ENCODE data around the gene MRPL24.

Gene MRPL24

DNA sequence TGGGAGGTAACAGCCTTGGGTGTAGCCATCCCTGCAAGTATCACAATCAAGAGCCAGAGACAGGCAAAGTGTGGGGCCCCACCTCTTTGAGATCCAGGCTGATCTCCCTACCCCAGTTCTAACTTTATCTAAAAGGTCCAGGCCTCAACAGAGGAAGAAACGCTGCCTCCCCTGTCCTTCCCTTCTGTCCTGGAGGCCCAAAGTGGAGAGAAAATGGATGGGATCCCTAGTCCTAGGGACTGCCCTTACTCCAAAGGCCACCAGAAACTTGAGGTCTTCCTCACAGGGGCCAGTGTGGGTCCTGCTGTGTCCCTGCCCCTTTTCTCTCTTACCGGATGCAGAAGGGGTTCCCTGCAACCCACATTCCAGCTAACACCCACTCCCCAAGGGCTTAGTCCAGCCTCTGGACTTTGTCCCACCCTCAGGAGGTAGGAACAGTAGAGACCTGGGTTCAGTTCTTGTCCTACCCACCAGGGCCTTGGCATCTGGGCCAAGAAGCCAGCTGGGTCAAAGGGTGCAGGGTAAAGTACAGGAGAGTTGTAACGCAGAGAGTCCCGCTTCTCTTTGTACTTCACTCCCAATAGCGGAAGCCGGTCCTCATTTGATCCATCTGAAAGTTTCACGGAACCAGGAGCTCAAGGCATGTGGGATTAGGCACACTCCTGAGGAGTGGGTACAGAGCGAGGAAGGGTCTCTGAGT is 8.7 kb upstream of the MRPL24 start:
- Histone ChIP-seq H3K4me1 (ENCODE audit: control insufficient read depth, insufficient read depth, low read length) (peaks cover 11% of the 10 kb centered on the region; the same call in 1 of the 2 replicates), H3K27ac (ENCODE audit: extremely low read depth, low read depth, low read length) (peak overlapping the region; percentile 95), H3K9me3 (ENCODE audit: control insufficient read depth, insufficient read depth, low read depth, low read length) (no peaks in the 10 kb centered on the region), H3K4me3 (ENCODE audit: low read depth, low read length) (peak overlapping the region; percentile 87), H3K36me3 (ENCODE audit: control insufficient read depth in 2 of 2, insufficient read depth in 1 of 2, low read length in 2 of 2) (peaks cover 0 to 23% of the 10 kb centered on the region in 2 experiments; a peak in 1 of 3 replicates)
- ChIA-PET POLR2A (interaction anchor here (0.6 to 1.1 kb wide), 2 partner anchors 9 to 15 kb away, joined by 3 to 6 read pairs; partner anchors contain the start of gene MRPL24), CTCF (interaction anchor here (0.6 to 0.8 kb wide), 2 partner anchors 18 to 140 kb away, joined by 3 read pairs; no protein-coding TSS in a partner anchor)
- 0 out of 2 replicates have a peak, but pooled peaks have one; percentile 25 for TF ChIP-seq ZNF335 (tag by site-specific recombination; conservative IDR thresholded peaks at IDR 0.05)
- 0 out of 2 replicates have a peak, but pooled peaks have one; percentile 30 for TF ChIP-seq ZFHX2 (tag by site-specific recombination; conservative IDR thresholded peaks at IDR 0.05)
- 0 out of 2 replicates have a peak, but pooled peaks have one; percentile 28 for TF ChIP-seq ZNF341 (tag by site-specific recombination; IDR thresholded peaks at IDR 0.05; ENCODE audit: low read depth)
- 0 out of 2 replicates have a peak, but pooled peaks have one; percentile 45 for TF ChIP-seq ZFP69B (tag by site-specific recombination; IDR thresholded peaks at IDR 0.05)
- TF ChIP-seq ZNF529 (tag by site-specific recombination; IDR thresholded peaks at IDR 0.05; ENCODE audit: insufficient replicate concordance) = no peak
- TF ChIP-seq ZFP37 (tag by site-specific recombination; IDR thresholded peaks at IDR 0.05) = no peak
- TF ChIP-seq, protein P1, sequence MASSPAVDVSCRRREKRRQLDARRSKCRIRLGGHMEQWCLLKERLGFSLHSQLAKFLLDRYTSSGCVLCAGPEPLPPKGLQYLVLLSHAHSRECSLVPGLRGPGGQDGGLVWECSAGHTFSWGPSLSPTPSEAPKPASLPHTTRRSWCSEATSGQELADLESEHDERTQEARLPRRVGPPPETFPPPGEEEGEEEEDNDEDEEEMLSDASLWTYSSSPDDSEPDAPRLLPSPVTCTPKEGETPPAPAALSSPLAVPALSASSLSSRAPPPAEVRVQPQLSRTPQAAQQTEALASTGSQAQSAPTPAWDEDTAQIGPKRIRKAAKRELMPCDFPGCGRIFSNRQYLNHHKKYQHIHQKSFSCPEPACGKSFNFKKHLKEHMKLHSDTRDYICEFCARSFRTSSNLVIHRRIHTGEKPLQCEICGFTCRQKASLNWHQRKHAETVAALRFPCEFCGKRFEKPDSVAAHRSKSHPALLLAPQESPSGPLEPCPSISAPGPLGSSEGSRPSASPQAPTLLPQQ (tag by site-specific recombination; IDR thresholded peaks at IDR 0.05) = peak; percentile 17; the same call in 1 of the 2 replicates
- peak; percentile 84 for TF ChIP-seq ZBTB48 (tag by site-specific recombination; IDR thresholded peaks at IDR 0.05)
- peak; percentile 83 for TF ChIP-seq SP2 (tag by site-specific recombination; IDR thresholded peaks at IDR 0.05)
- peak; percentile 34; the same call in 1 of the 2 replicates for TF ChIP-seq SP3 (tag by site-specific recombination; IDR thresholded peaks at IDR 0.05)
- TF ChIP-seq ZBTB20 (tag by site-specific recombination; IDR thresholded peaks at IDR 0.05) = 0 out of 2 replicates have a peak, but pooled peaks have one; percentile 40

DNA sequence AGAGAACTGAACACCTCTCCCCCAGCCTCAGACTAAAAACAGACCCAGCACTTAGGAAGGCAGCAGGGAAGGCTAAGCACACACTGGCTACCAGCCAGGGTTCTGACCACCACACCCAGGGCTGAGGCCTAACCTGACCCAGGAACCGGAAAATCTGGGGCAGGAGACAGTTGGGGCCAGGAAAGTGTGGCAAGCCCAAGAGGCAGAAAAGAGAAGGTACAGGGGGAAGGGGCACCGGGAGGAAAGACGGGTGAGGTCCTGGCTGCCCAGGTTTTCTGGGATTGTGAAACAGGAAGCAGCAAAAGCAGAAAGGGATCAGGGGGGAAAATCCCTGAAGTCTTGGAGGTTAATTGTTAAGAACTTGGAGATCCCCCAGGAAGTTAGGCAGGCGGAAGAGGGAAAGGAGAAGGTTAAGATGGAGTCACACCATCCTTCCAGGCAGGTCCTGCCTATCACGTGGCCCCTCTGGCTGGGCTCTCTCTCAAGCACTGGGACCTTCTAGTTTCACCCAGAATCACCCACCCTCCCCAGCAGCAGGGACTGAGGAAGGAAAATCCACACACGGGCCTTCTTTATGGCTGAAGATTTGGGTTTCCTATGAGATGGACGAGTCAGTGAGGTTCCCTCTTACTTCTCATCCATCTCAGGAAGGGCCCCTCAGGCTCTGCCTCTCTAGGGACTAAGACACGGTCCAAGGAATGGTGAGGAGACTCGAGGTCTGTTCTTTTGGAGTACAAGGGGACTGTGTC is 8.0 kb upstream of the MRPL24 start:
- Histone ChIP-seq H3K4me3 (ENCODE audit: low read depth, low read length) (peak overlapping the region; percentile 87), H3K4me1 (ENCODE audit: control insufficient read depth, insufficient read depth, low read length) (peaks cover 11% of the 10 kb centered on the region; the same call in 1 of the 2 replicates), H3K9me3 (ENCODE audit: control insufficient read depth, insufficient read depth, low read depth, low read length) (no peaks in the 10 kb centered on the region), H3K27ac (ENCODE audit: extremely low read depth, low read depth, low read length) (peak overlapping the region; percentile 95), H3K36me3 (ENCODE audit: control insufficient read depth in 2 of 2, insufficient read depth in 1 of 2, low read length in 2 of 2) (peaks cover 0 to 28% of the 10 kb centered on the region in 2 experiments; a peak in 1 of 3 replicates)
- CTCF ChIA-PET = interaction anchor here (1.9 kb wide), 1 partner anchor 22 kb away, joined by 19 read pairs; the partner anchor contains the start of gene METTL25B
- POLR2A ChIA-PET = no interaction called here
- TF ChIP-seq RBAK (tag by site-specific recombination; IDR thresholded peaks at IDR 0.05) = no peak
- TF ChIP-seq, protein P2, sequence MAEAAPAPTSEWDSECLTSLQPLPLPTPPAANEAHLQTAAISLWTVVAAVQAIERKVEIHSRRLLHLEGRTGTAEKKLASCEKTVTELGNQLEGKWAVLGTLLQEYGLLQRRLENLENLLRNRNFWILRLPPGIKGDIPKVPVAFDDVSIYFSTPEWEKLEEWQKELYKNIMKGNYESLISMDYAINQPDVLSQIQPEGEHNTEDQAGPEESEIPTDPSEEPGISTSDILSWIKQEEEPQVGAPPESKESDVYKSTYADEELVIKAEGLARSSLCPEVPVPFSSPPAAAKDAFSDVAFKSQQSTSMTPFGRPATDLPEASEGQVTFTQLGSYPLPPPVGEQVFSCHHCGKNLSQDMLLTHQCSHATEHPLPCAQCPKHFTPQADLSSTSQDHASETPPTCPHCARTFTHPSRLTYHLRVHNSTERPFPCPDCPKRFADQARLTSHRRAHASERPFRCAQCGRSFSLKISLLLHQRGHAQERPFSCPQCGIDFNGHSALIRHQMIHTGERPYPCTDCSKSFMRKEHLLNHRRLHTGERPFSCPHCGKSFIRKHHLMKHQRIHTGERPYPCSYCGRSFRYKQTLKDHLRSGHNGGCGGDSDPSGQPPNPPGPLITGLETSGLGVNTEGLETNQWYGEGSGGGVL (tag by site-specific recombination; IDR thresholded peaks at IDR 0.05) = no peak
- TF ChIP-seq ZFP69B (tag by site-specific recombination; IDR thresholded peaks at IDR 0.05) = peak; percentile 43; the same call in 1 of the 2 replicates
- TF ChIP-seq ZNF701 (tag by site-specific recombination; IDR thresholded peaks at IDR 0.05) = 0 out of 2 replicates have a peak, but pooled peaks have one; percentile 17
- TF ChIP-seq, protein P3, sequence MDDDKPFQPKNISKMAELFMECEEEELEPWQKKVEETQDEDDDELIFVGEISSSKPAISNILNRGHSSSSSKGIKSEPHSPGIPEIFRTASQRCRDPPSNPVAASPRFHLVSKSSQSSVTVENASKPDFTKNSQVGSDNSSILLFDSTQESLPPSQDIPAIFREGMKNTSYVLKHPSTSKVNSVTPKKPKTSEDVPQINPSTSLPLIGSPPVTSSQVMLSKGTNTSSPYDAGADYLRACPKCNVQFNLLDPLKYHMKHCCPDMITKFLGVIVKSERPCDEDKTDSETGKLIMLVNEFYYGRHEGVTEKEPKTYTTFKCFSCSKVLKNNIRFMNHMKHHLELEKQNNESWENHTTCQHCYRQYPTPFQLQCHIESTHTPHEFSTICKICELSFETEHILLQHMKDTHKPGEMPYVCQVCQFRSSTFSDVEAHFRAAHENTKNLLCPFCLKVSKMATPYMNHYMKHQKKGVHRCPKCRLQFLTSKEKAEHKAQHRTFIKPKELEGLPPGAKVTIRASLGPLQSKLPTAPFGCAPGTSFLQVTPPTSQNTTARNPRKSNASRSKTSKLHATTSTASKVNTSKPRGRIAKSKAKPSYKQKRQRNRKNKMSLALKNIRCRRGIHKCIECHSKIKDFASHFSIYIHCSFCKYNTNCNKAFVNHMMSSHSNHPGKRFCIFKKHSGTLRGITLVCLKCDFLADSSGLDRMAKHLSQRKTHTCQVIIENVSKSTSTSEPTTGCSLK (tag by site-specific recombination; IDR thresholded peaks at IDR 0.05) = no peak
- peak; percentile 81 for TF ChIP-seq ZNF366 (tag by site-specific recombination; conservative IDR thresholded peaks at IDR 0.05)
- TF ChIP-seq, protein P4, sequence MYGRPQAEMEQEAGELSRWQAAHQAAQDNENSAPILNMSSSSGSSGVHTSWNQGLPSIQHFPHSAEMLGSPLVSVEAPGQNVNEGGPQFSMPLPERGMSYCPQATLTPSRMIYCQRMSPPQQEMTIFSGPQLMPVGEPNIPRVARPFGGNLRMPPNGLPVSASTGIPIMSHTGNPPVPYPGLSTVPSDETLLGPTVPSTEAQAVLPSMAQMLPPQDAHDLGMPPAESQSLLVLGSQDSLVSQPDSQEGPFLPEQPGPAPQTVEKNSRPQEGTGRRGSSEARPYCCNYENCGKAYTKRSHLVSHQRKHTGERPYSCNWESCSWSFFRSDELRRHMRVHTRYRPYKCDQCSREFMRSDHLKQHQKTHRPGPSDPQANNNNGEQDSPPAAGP (tag by site-specific recombination; IDR thresholded peaks at IDR 0.05) = no peak
- no peak for TF ChIP-seq ZNF558 (tag by site-specific recombination; IDR thresholded peaks at IDR 0.05)
- TF ChIP-seq ZNF324 (tag by site-specific recombination; IDR thresholded peaks at IDR 0.05) = no peak
- no peak for TF ChIP-seq ZNF221 (tag by site-specific recombination; IDR thresholded peaks at IDR 0.05; ENCODE audit: borderline replicate concordance)
- TF ChIP-seq ZEB2 (tag by site-specific recombination; IDR thresholded peaks at IDR 0.05) = peak; percentile 51; the same call in 1 of the 2 replicates
- no peak for TF ChIP-seq ZNF654 (tag by site-specific recombination; IDR thresholded peaks at IDR 0.05; ENCODE audit: low read depth)
- no peak for TF ChIP-seq ZNF391 (tag by site-specific recombination; IDR thresholded peaks at IDR 0.05; ENCODE audit: borderline replicate concordance, low read depth)
- no peak; the same call in 1 of the 2 replicates for TF ChIP-seq ZIC2 (tag by site-specific recombination; IDR thresholded peaks at IDR 0.05)
- TF ChIP-seq ZNF10 (tag by site-specific recombination; IDR thresholded peaks at IDR 0.05) = no peak
- TF ChIP-seq ZXDB (tag by site-specific recombination; IDR thresholded peaks at IDR 0.05) = peak; percentile 60; the same call in 1 of the 2 replicates

All from HEK293 (cell line).